ENCODE data around the gene ADAMTSL2.
A peak's percentile ranks its signal among the peaks of the same experiment; 100 is the strongest.

ADAMTSL2 gene

DNA sequence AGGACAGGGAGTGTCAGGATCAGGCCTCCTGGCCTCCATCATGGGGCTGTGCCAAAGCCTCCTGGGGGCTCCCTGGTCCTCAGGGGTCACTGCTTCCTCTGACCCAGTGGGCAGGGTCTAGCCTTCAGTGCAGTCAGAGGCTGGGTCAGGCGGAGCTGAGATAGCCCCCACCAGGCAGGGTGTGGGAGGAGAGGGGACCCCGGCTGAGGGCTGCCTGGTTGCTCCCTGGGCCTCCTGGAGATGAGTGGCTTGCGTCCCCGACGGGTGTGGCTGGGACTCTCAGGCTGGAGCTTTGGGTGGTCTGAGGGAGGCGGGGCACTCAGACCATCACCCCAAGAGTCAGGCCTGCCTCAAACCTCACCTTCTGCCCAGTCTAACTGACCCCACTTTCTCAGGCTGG lies 53.0 kb downstream of the ADAMTSL2 start:
- no peaks in the 10 kb centered on the region for H3K9me3 ChIP-seq (ENCODE audit: insufficient read depth, low read length)
- H3K4me1 ChIP-seq (ENCODE audit: low read length), result no peaks in the 10 kb centered on the region
- H3K4me3 ChIP-seq (ENCODE audit: low read length), result no peak overlapping the region
- no peak overlapping the region for H3K9ac ChIP-seq (ENCODE audit: low read length)
- TF ChIP-seq, protein P1, sequence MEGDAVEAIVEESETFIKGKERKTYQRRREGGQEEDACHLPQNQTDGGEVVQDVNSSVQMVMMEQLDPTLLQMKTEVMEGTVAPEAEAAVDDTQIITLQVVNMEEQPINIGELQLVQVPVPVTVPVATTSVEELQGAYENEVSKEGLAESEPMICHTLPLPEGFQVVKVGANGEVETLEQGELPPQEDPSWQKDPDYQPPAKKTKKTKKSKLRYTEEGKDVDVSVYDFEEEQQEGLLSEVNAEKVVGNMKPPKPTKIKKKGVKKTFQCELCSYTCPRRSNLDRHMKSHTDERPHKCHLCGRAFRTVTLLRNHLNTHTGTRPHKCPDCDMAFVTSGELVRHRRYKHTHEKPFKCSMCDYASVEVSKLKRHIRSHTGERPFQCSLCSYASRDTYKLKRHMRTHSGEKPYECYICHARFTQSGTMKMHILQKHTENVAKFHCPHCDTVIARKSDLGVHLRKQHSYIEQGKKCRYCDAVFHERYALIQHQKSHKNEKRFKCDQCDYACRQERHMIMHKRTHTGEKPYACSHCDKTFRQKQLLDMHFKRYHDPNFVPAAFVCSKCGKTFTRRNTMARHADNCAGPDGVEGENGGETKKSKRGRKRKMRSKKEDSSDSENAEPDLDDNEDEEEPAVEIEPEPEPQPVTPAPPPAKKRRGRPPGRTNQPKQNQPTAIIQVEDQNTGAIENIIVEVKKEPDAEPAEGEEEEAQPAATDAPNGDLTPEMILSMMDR (IDR thresholded peaks at IDR 0.05; ENCODE audit: low read depth, low read length), result no peak
- no peak for TF ChIP-seq EZH2phosphoT487 (IDR thresholded peaks at IDR 0.05; ENCODE audit: low read depth)
- H3K36me3 ChIP-seq (replicated peaks; ENCODE audit: low read depth, low read length), result no peaks in the 10 kb centered on the region
- 0 out of 2 replicates have a peak, but pooled peaks cover 6% of the 10 kb centered on the region for H3K27me3 ChIP-seq (ENCODE audit: low read depth, low read length)
- no peak overlapping the region for H2AFZ ChIP-seq (ENCODE audit: low read depth, low read length)
- H3K27ac ChIP-seq (ENCODE audit: low read length), result no peak overlapping the region
- no peaks in the 10 kb centered on the region for H3K79me2 ChIP-seq (ENCODE audit: low read length)
- no peaks in the 10 kb centered on the region for H4K20me1 ChIP-seq (ENCODE audit: insufficient read depth, low read length)
- H3K4me2 ChIP-seq (ENCODE audit: low read length), result no peak overlapping the region

DNA sequence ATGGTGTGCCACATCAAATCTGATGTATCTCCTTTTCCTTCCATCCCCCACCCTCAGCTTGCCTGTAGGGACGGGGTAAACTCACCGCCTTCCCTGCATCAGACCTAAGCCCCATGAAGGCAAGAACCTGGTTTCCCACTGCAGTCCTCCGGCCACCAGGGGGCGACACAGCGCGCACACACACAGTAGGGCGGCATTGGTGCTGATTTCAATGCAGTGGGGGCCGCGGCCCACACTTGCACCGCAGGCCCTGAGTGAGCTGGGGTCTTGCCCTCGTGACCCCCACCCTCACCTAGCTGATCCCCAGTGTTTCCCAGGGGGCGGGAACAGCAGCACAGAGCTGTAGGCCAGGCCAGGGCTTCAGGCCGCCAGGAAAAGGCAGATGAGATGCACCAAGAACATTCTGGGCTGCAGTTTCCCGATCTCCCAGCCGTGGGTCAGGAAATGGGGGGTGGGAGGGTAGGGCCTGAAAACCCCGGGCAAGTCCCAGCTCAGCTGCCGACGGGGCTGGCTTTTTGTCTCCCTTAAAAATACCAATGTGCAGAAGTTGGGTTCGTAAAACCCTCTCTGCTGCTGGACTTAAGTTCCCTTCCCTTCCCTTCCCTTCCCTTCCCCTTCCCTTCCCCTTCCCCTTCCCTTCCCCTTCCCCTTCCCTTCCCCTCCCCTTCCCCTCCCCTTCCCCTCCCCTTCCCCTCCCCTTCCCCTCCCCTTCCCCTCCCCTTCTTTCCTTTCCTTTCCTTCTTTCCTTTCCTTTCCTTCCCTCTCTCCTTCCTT lies 55.1 kb downstream of the ADAMTSL2 start:
- H3K4me3 ChIP-seq (ENCODE audit: low read length), result no peak overlapping the region
- TF ChIP-seq EZH2phosphoT487 (IDR thresholded peaks at IDR 0.05; ENCODE audit: low read depth), result no peak
- TF ChIP-seq, protein P1 (IDR thresholded peaks at IDR 0.05; ENCODE audit: low read depth, low read length), result peak; percentile 73
- H3K4me2 ChIP-seq (ENCODE audit: low read length), result no peak overlapping the region
- 0 out of 2 replicates have a peak, but pooled peaks cover 3% of the 10 kb centered on the region for H3K27me3 ChIP-seq (ENCODE audit: low read depth, low read length)
- H3K79me2 ChIP-seq (ENCODE audit: low read length), result no peaks in the 10 kb centered on the region
- H2AFZ ChIP-seq (ENCODE audit: low read depth, low read length), result no peak overlapping the region
- H4K20me1 ChIP-seq (ENCODE audit: insufficient read depth, low read length), result no peaks in the 10 kb centered on the region
- no peaks in the 10 kb centered on the region for H3K9me3 ChIP-seq (ENCODE audit: insufficient read depth, low read length)
- no peaks in the 10 kb centered on the region for H3K4me1 ChIP-seq (ENCODE audit: low read length)
- no peak overlapping the region for H3K27ac ChIP-seq (ENCODE audit: low read length)
- H3K36me3 ChIP-seq (replicated peaks; ENCODE audit: low read depth, low read length), result no peaks in the 10 kb centered on the region
- H3K9ac ChIP-seq (ENCODE audit: low read length), result no peak overlapping the region

GRCh38 chr9:133590231-133590855 lies 55.8 kb downstream of the ADAMTSL2 start:
- TF ChIP-seq, protein P1 (IDR thresholded peaks at IDR 0.05; ENCODE audit: low read depth, low read length), result no peak
- no peak for TF ChIP-seq EZH2phosphoT487 (IDR thresholded peaks at IDR 0.05; ENCODE audit: low read depth)
- no peaks in the 10 kb centered on the region for H3K79me2 ChIP-seq (ENCODE audit: low read length)
- no peaks in the 10 kb centered on the region for H4K20me1 ChIP-seq (ENCODE audit: insufficient read depth, low read length)
- H3K4me1 ChIP-seq (ENCODE audit: low read length), result no peaks in the 10 kb centered on the region
- no peaks in the 10 kb centered on the region for H3K36me3 ChIP-seq (replicated peaks; ENCODE audit: low read depth, low read length)
- no peak overlapping the region for H3K27ac ChIP-seq (ENCODE audit: low read length)
- no peaks in the 10 kb centered on the region for H3K9me3 ChIP-seq (ENCODE audit: insufficient read depth, low read length)
- 0 out of 2 replicates have a peak, but pooled peaks cover under 1% of the 10 kb centered on the region for H3K27me3 ChIP-seq (ENCODE audit: low read depth, low read length)
- no peak overlapping the region for H3K4me3 ChIP-seq (ENCODE audit: low read length)
- no peak overlapping the region for H2AFZ ChIP-seq (ENCODE audit: low read depth, low read length)
- no peak overlapping the region for H3K4me2 ChIP-seq (ENCODE audit: low read length)
- no peak overlapping the region for H3K9ac ChIP-seq (ENCODE audit: low read length)

DNA sequence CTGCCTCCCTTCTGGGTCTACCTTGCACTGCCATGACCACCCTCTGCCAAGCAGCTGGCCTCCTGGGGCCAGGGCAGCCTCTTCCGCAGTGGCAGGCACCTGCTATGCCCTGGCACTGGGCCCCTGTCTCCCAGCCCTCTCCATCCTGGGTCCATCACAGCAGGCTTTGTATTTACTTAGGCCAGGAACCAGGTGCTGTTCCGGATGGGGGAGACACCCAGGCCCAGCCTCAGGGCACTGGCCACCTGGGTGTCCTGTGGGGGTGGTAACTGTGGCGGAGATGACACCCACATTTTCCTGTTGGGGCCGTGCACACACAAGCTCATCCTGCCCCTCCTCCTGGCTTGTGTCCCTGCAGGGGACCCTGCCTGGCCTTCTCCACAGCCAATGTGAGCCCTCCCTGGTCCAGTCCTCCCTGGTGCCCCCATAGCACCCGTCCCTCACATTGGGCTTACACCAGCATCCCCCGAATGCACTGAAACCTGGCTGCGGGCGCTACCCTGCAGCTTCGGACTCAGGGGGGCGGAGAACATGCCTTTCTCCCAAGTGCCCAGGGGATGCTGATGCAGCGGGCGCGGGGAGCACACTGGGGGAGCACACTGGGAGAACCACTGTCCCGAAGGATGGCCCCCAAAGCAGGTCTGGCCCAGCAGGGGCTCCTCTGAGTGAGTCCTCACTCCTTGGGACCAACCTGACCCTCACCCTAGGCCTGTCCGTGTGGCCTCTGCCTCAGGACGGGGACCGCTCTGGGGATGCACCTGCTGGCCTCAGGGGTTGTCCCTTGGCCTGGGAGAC lies 56.8 kb downstream of the ADAMTSL2 start:
- Histone ChIP-seq H2AFZ (ENCODE audit: low read depth, low read length) (no peak overlapping the region), H3K27me3 (ENCODE audit: low read depth, low read length) (no peaks in the 10 kb centered on the region), H3K79me2 (ENCODE audit: low read length) (no peaks in the 10 kb centered on the region), H3K9me3 (ENCODE audit: insufficient read depth, low read length) (no peaks in the 10 kb centered on the region), H4K20me1 (ENCODE audit: insufficient read depth, low read length) (no peaks in the 10 kb centered on the region), H3K4me3 (ENCODE audit: low read length) (no peak overlapping the region), H3K4me2 (ENCODE audit: low read length) (no peak overlapping the region), H3K4me1 (ENCODE audit: low read length) (no peaks in the 10 kb centered on the region), H3K36me3 (replicated peaks; ENCODE audit: low read depth, low read length) (no peaks in the 10 kb centered on the region), H3K27ac (ENCODE audit: low read length) (no peak overlapping the region), H3K9ac (ENCODE audit: low read length) (no peak overlapping the region)
- TF ChIP-seq, protein P1 (IDR thresholded peaks at IDR 0.05; ENCODE audit: low read depth, low read length), result no peak
- TF ChIP-seq EZH2phosphoT487 (IDR thresholded peaks at IDR 0.05; ENCODE audit: low read depth), result no peak
